Measurements from ENCODE around the gene CATSPERZ. TPM values are rescaled to one million over a fixed set of nuclear protein-coding genes. Genes with fewer than 3 reads are reported as not detected.

CATSPERZ gene
- total and polyA plus RNA-seq, 2 experiments from 2014 or later: not detected

- Histone ChIP-seq H3K4me3 (no peak overlapping the region), H3K36me3 (ENCODE audit: low read depth) (peaks cover 7% of the 10 kb centered on the region; the same call in 1 of the 2 replicates)
- in situ Hi-C loops (cut with MboI): no loop called here
These were observed 40.6 kb upstream of the CATSPERZ start for GRCh38 chr11:64259533-64260067.

DNA sequence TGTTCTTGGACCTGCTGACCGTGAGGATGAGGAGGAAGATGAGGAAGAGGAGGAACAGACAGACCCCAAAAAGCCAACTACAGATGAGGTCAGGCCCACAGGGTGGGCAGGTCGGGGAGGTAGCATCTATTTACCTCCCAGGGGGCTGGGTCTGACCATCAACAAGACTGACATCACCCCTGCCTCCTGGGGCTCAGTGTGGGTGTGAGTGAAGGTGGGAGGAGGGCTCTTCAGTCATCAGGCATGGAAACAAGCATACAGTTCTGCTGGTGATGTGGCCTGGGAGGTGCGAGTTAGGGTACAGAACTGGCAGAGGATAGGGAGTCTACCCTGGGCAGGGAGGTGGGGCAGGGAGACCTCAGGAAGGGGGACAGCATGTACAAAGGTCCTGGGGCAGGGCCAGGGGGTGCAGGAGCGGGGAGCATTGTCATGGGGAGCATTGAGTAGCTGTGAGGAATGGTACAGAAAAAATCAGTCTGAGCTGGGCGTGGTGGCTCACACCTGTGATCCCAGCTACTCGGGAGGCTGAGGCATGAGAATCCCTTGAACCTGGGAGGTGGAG is 39.9 kb upstream of the CATSPERZ start:
- Histone ChIP-seq H3K27ac (no peak overlapping the region), H3K4me1 (ENCODE audit: insufficient read depth) (no peaks in the 10 kb centered on the region), H3K9me3 (ENCODE audit: low read depth) (no peaks in the 10 kb centered on the region), H2AFZ (no peak overlapping the region), H4K20me1 (ENCODE audit: insufficient read depth) (no peaks in the 10 kb centered on the region), H3K9ac (no peak overlapping the region), H3K79me2 (ENCODE audit: insufficient read depth) (no peaks in the 10 kb centered on the region), H3K36me3 (ENCODE audit: low read depth) (peaks cover 7% of the 10 kb centered on the region; the same call in 1 of the 2 replicates), H3K27me3 (replicated peaks; ENCODE audit: insufficient read depth) (no peaks in the 10 kb centered on the region), H3K4me2 (ENCODE audit: unreplicated experiment) (no peak overlapping the region), H3K9me2 (ENCODE audit: insufficient read depth) (no peaks in the 10 kb centered on the region), H3K4me3 (no peak overlapping the region), H3F3A (ENCODE audit: insufficient read depth) (no peaks in the 10 kb centered on the region)
- TF ChIP-seq EZH2phosphoT487 (IDR thresholded peaks at IDR 0.05; ENCODE audit: insufficient read depth, low read depth) (no peak), EZH2 (IDR thresholded peaks at IDR 0.05; ENCODE audit: insufficient read depth, poor library complexity, severe bottlenecking) (no peak)
- in situ Hi-C loops (cut with MboI): no loop called here
- DNase-seq: no peak
- 84 to 92% methylated on average over 5 to 6 of the region's 6 CpGs for WGBS, 2 experiments (ENCODE audit: low coverage in 1 of 2, low lambda C conversion rate in 2 of 2, missing lambda C conversion rate in 2 of 2)

More at GRCh38 chr11:64259533-64260067, 40.6 kb upstream of the CATSPERZ start:
- H2AFZ ChIP-seq: no peak overlapping the region
- H3K4me2 ChIP-seq (ENCODE audit: unreplicated experiment): no peak overlapping the region
- no peaks in the 10 kb centered on the region; the same call in 1 of the 2 replicates for H3K79me2 ChIP-seq (ENCODE audit: insufficient read depth)
- no peaks in the 10 kb centered on the region for H3K9me2 ChIP-seq (ENCODE audit: insufficient read depth)
- no peaks in the 10 kb centered on the region for H3K27me3 ChIP-seq (replicated peaks; ENCODE audit: insufficient read depth)
- no peaks in the 10 kb centered on the region for H4K20me1 ChIP-seq (ENCODE audit: insufficient read depth)
- no peaks in the 10 kb centered on the region for H3K9me3 ChIP-seq (ENCODE audit: low read depth)
- WGBS, 2 experiments (ENCODE audit: low coverage in 1 of 2, low lambda C conversion rate in 2 of 2, missing lambda C conversion rate in 2 of 2): 98% methylated on average over 4 of the region's 4 CpGs
- TF ChIP-seq EZH2phosphoT487 (IDR thresholded peaks at IDR 0.05; ENCODE audit: insufficient read depth, low read depth): no peak
- TF ChIP-seq EZH2 (IDR thresholded peaks at IDR 0.05; ENCODE audit: insufficient read depth, poor library complexity, severe bottlenecking): no peak
- no peak overlapping the region for H3K27ac ChIP-seq
- no peak for DNase-seq
- H3F3A ChIP-seq (ENCODE audit: insufficient read depth): no peaks in the 10 kb centered on the region
- no peaks in the 10 kb centered on the region for H3K4me1 ChIP-seq (ENCODE audit: insufficient read depth)
- H3K9ac ChIP-seq: no peak overlapping the region

DNA sequence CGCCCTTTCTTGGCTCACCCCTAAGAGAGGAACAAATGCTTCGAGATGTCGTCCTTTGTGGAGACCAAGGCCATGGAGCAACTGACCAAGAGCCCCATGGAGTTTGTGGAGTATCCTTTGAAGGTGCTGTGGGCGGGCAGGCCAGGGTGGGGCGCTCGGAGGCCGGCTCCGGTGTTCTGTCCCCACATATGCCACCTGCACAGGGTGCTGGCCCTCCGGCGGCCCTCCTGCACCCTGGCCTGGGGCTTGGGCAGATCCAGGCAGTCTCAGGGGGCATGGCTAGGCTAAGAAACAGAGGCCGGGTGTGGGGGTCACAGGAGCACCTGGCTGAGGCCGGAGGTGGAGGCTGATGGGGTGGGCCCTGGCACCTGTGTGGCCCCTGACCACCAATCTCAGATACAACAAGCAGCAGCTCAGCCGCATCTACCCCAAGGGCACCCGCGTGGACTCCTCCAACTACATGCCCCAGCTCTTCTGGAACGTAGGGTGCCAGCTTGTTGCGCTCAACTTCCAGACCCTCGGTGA is 38.5 kb upstream of the CATSPERZ start:
- 93% methylated on average over 18 of the region's 18 CpGs for WGBS, 2 experiments (ENCODE audit: low coverage in 1 of 2, low lambda C conversion rate in 2 of 2, missing lambda C conversion rate in 2 of 2)
- no peak overlapping the region for H3K4me2 ChIP-seq (ENCODE audit: unreplicated experiment)
- no peaks in the 10 kb centered on the region for H3K4me1 ChIP-seq (ENCODE audit: insufficient read depth)
- no peak overlapping the region for H3K9ac ChIP-seq
- H2AFZ ChIP-seq: no peak overlapping the region
- H3K9me2 ChIP-seq (ENCODE audit: insufficient read depth): no peaks in the 10 kb centered on the region
- H3K4me3 ChIP-seq: no peak overlapping the region
- H3K36me3 ChIP-seq (ENCODE audit: low read depth): peaks cover 7% of the 10 kb centered on the region; the same call in 1 of the 2 replicates
- H3K27me3 ChIP-seq (replicated peaks; ENCODE audit: insufficient read depth): no peaks in the 10 kb centered on the region
- no peaks in the 10 kb centered on the region for H3K9me3 ChIP-seq (ENCODE audit: low read depth)
- DNase-seq: no peak
- TF ChIP-seq EZH2phosphoT487 (IDR thresholded peaks at IDR 0.05; ENCODE audit: insufficient read depth, low read depth): no peak
- no peak for TF ChIP-seq EZH2 (IDR thresholded peaks at IDR 0.05; ENCODE audit: insufficient read depth, poor library complexity, severe bottlenecking)
- in situ Hi-C loops (cut with MboI): no loop called here
- H3K79me2 ChIP-seq (ENCODE audit: insufficient read depth): no peaks in the 10 kb centered on the region
- no peaks in the 10 kb centered on the region for H4K20me1 ChIP-seq (ENCODE audit: insufficient read depth)
- H3F3A ChIP-seq (ENCODE audit: insufficient read depth): no peaks in the 10 kb centered on the region
- no peak overlapping the region for H3K27ac ChIP-seq

DNA sequence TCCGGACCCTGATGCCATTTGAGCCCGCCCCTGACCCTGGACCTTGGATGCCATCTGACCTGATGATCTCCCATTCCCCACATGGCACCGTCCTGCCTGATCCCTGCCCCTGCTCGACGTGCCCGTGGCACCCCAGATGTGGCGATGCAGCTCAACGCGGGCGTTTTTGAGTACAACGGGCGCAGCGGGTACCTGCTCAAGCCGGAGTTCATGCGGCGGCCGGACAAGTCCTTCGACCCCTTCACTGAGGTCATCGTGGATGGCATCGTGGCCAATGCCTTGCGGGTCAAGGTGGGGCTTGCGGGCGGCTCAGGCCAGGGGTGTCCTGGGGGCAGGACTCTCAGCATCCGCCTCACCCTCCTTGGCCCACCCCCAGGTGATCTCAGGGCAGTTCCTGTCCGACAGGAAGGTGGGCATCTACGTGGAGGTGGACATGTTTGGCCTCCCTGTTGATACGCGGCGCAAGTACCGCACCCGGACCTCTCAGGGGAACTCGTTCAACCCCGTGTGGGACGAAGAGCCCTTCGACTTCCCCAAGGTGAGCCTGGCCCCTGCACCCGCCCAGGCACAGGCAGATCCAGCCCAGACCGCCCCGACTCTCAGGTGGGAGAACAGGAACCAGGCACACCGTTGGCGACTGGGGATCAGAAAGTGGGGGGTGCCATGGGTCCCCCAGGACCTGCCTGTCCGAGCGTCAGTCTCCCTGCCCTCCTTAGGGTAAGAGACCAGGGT is 37.7 kb upstream of the CATSPERZ start:
- Histone ChIP-seq H3K79me2 (ENCODE audit: insufficient read depth) (no peaks in the 10 kb centered on the region), H3K9me3 (ENCODE audit: low read depth) (no peaks in the 10 kb centered on the region), H3K4me2 (ENCODE audit: unreplicated experiment) (no peak overlapping the region), H3K4me3 (no peak overlapping the region), H4K20me1 (ENCODE audit: insufficient read depth) (no peaks in the 10 kb centered on the region), H3K9ac (no peak overlapping the region), H3K27me3 (replicated peaks; ENCODE audit: insufficient read depth) (no peaks in the 10 kb centered on the region), H3K9me2 (ENCODE audit: insufficient read depth) (no peaks in the 10 kb centered on the region), H3F3A (ENCODE audit: insufficient read depth) (no peaks in the 10 kb centered on the region), H2AFZ (no peak overlapping the region), H3K27ac (no peak overlapping the region), H3K4me1 (ENCODE audit: insufficient read depth) (0 out of 2 replicates have a peak, but pooled peaks cover 2% of the 10 kb centered on the region), H3K36me3 (ENCODE audit: low read depth) (peaks cover 7% of the 10 kb centered on the region; the same call in 1 of the 2 replicates)
- DNase-seq: no peak
- 93 to 94% methylated on average over 42 of the region's 42 CpGs for WGBS, 2 experiments (ENCODE audit: low coverage in 1 of 2, low lambda C conversion rate in 2 of 2, missing lambda C conversion rate in 2 of 2)
- TF ChIP-seq EZH2phosphoT487 (IDR thresholded peaks at IDR 0.05; ENCODE audit: insufficient read depth, low read depth): no peak
- no peak for TF ChIP-seq EZH2 (IDR thresholded peaks at IDR 0.05; ENCODE audit: insufficient read depth, poor library complexity, severe bottlenecking)
- in situ Hi-C loops (cut with MboI): no loop called here
